Liver (tissue), 9 donors: Measurements from ENCODE around the gene HDAC9. TPM values are rescaled to one million over a fixed set of nuclear protein-coding genes. Genes with fewer than 3 reads are reported as not detected.
"Not testable (repeated sequence)": the region's sequence is repeated elsewhere in the genome, so short reads cannot be mapped to it uniquely, and the experiment has no call there.

Experiments used
- DNase-seq: peaks from one replicate; pipeline ENCODE4 v3.0.0-alpha.2; 2017; ENCODE audit warnings: low spot score
- H3K27ac ChIP-seq, 2 donors: one replicate each; pipeline ENCODE4 v1.7.0; 2013; ENCODE audit warnings: inconsistent platforms in 2 of 2, low read length in 2 of 2, control low read depth in 1 of 2, low read depth in 1 of 2, mild to moderate bottlenecking in 1 of 2
- H3K27me3 ChIP-seq, 4 donors: one replicate each; pipeline versions ENCODE4 v1.6.1 to v1.7.0; 2013; ENCODE audit warnings: low read length in 3 of 4, inconsistent platforms in 1 of 4, mild to moderate bottlenecking in 1 of 4, moderate library complexity in 1 of 4; ENCODE audit not compliant: control insufficient read depth in 4 of 4, insufficient read depth in 4 of 4
- H3K36me3 ChIP-seq, 4 donors: one replicate each; pipeline versions ENCODE4 v1.6.1 to v1.7.0; 2013; ENCODE audit warnings: low read length in 3 of 4, mild to moderate bottlenecking in 3 of 4, low read depth in 1 of 4, moderate library complexity in 1 of 4; ENCODE audit not compliant: control insufficient read depth in 4 of 4, insufficient read depth in 3 of 4
- H3K4me1 ChIP-seq, 4 donors: one replicate each; pipeline versions ENCODE4 v1.6.1 to v1.7.0; 2013; ENCODE audit warnings: low read length in 3 of 4, mild to moderate bottlenecking in 3 of 4, moderate library complexity in 1 of 4; ENCODE audit not compliant: control insufficient read depth in 4 of 4, insufficient read depth in 4 of 4
- H3K4me3 ChIP-seq, 3 donors: one replicate each; pipeline versions ENCODE4 v1.6.1 to v1.7.0; 2013; ENCODE audit warnings: low read length in 3 of 3, control low read depth in 1 of 3, low read depth in 1 of 3, mild to moderate bottlenecking in 1 of 3
- H3K9ac ChIP-seq, 2 donors: one replicate each; pipeline ENCODE4 v1.7.0; 2013; ENCODE audit warnings: low read length in 2 of 2, mild to moderate bottlenecking in 2 of 2, moderate library complexity in 2 of 2, control low read depth in 1 of 2, low read depth in 1 of 2
- H3K9me3 ChIP-seq, 4 donors: one replicate each; pipeline versions ENCODE4 v1.6.1 to v1.7.0; 2013; ENCODE audit warnings: low read length in 3 of 4; ENCODE audit not compliant: control insufficient read depth in 4 of 4
- EGR1 ChIP-seq, 2 donors: IDR thresholded peaks; 2 replicates each; pipeline ENCODE4 v1.6.1; 2016 to 2018; ENCODE audit warnings: antibody characterized with exemption in 2 of 2, low read depth in 2 of 2
- FOXA1 ChIP-seq: IDR thresholded peaks from 2 replicates; pipeline ENCODE4 v1.6.1; 2016; ENCODE audit warnings: antibody characterized with exemption
- GABPA ChIP-seq, 2 donors: IDR thresholded peaks in 1 of 2; conservative IDR thresholded peaks in 1 of 2; 2 replicates each; pipeline ENCODE4 v1.6.1; 2016; ENCODE audit warnings: antibody characterized with exemption in 2 of 2, mild to moderate bottlenecking in 1 of 2, moderate library complexity in 1 of 2
- HNF4A ChIP-seq, 2 donors: conservative IDR thresholded peaks; 2 replicates each; pipeline ENCODE4 v1.6.1; 2016; ENCODE audit warnings: antibody characterized with exemption in 2 of 2, mild to moderate bottlenecking in 2 of 2
- HNF4G ChIP-seq: IDR thresholded peaks from 2 replicates; pipeline ENCODE4 v1.6.1; 2016; ENCODE audit warnings: antibody characterized with exemption
- JUND ChIP-seq, 2 donors: IDR thresholded peaks; 2 replicates each; pipeline ENCODE4 v1.6.1; 2016; ENCODE audit warnings: antibody characterized with exemption in 2 of 2
- MAX ChIP-seq: IDR thresholded peaks from 2 replicates; pipeline ENCODE4 v1.6.1; 2016; ENCODE audit warnings: antibody characterized with exemption
- NR2F2 ChIP-seq: IDR thresholded peaks from 2 replicates; pipeline ENCODE4 v1.6.1; 2016; ENCODE audit warnings: antibody characterized with exemption
- RAD21 ChIP-seq, 2 donors: IDR thresholded peaks; 2 replicates each; pipeline ENCODE4 v1.6.1; 2016; ENCODE audit warnings: antibody characterized with exemption in 2 of 2, mild to moderate bottlenecking in 2 of 2
- REST ChIP-seq: IDR thresholded peaks from 2 replicates; pipeline ENCODE4 v1.6.1; 2016; ENCODE audit warnings: antibody characterized with exemption, mild to moderate bottlenecking
- RXRA ChIP-seq, 2 donors: IDR thresholded peaks; 2 replicates each; pipeline ENCODE4 v1.6.1; 2017 to 2018; ENCODE audit warnings: antibody characterized with exemption in 2 of 2, mild to moderate bottlenecking in 1 of 2
- TAF1 ChIP-seq: conservative IDR thresholded peaks from 2 replicates; pipeline ENCODE4 v1.6.1; 2016; ENCODE audit warnings: antibody characterized with exemption, mild to moderate bottlenecking
- YY1 ChIP-seq: IDR thresholded peaks from 2 replicates; pipeline ENCODE4 v1.6.1; 2016; ENCODE audit warnings: antibody characterized with exemption, mild to moderate bottlenecking
- ZBTB33 ChIP-seq: IDR thresholded peaks from 2 replicates; pipeline ENCODE4 v1.6.1; 2016; ENCODE audit warnings: antibody characterized with exemption
- WGBS: extraction: QIAGEN DNeasy Blood & Tissue Kit; methylation state at CpG from one replicate; pipeline ENCODE4 v1.1.7; 2013; 5-methylcytosine and 5-hydroxymethylcytosine counted together
- polyA plus RNA-seq, 2 donors: library from polyadenylated mRNA; stranded (reverse) in 1 of 2; unstranded in 1 of 2; fragments of 200-250 nt in 1 of 2; fragments of >200 nt in 1 of 2; fragmentation: Nextera tagmentation in 1 of 2; extraction: Ambion mirVana in 1 of 2; gene quantifications; one replicate each; pipeline versions ENCODE4 v1.2.1 to v1.2.3, GENCODE V29; 2013 to 2015
- total RNA-seq, 2 donors: library from RNA; depleted of rRNA; stranded (reverse); fragments of >200 nt; gene quantifications; one replicate each; pipeline ENCODE4 v1.2.3, GENCODE V29; 2014
- TF ChIP-seq, protein P1 (sequence below): IDR thresholded peaks from 2 replicates; pipeline ENCODE4 v1.6.1; 2016; ENCODE audit warnings: antibody characterized with exemption
- donor health status: healthy.
- donor health status: healthy.
- donor health status: healthy.
- donor health status: healthy.
- donor health status: healthy.

The HDAC9 gene
- total and polyA plus RNA-seq, 4 donors, result 1.0 to 10.1 (median 2.3) TPM

DNA sequence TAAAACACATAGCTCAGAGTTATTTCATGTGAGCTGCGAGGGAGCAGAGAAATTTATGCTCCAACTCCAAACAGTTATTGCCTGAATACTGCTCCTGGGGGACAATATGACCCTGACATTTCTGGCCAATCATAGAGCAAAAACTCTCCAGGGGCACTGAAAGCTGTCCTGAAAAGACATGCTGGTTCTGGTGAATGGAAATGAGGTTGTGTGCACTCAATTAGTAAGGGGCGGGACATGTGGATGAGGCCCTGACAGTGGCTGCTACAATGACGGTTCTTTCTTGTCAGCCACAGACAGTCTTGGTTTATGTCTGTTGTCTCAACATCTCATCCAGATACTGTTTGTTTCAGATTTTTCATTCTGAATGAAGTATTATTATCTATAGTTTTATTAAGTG is 470.1 kb downstream of the HDAC9 start:
- 68% methylated on average over 3 of the region's 3 CpGs for WGBS
- DNase-seq, result no peak
- Histone ChIP-seq H3K4me3 (no peak overlapping the region), H3K4me1 (no peaks in the 10 kb centered on the region), H3K9ac (no peak overlapping the region), H3K36me3 (no peaks in the 10 kb centered on the region), H3K27me3 (no peaks in the 10 kb centered on the region), H3K9me3 (no peaks in the 10 kb centered on the region), H3K27ac (no peak overlapping the region)
- TF ChIP-seq EGR1 (IDR thresholded peaks at IDR 0.05; ENCODE audit: low read depth in 2 of 2) (no peak), YY1 (no peak), JUND (IDR thresholded peaks at IDR 0.05) (no peak), HNF4A (conservative IDR thresholded peaks at IDR 0.05) (no peak), HNF4G (no peak), FOXA1 (no peak), GABPA (IDR thresholded peaks at IDR 0.05 in 1 of 2, conservative IDR thresholded peaks at IDR 0.05 in 1 of 2) (no peak), REST (no peak)
- TF ChIP-seq, protein P1, sequence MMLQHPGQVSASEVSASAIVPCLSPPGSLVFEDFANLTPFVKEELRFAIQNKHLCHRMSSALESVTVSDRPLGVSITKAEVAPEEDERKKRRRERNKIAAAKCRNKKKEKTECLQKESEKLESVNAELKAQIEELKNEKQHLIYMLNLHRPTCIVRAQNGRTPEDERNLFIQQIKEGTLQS, result no peak

DNA sequence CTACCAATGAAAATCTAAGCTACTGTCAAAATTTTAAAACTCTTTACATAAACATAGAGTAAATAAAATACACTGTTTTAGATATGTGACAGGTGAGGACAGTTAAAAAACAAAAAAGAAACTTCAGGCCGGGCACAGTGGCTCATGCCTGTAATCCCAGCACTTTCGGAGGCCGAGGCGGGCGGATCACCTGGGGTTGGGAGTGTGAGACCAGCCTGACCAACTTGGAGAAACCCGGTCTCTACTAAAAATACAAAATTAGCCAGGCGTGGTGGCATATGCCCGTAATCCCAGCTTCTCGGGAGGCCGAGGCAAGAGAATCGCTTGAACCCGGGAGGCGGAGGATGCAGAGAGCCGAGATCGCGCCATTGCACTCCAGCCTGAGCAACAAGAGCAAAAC is 472.2 kb downstream of the HDAC9 start:
- H3K4me3 ChIP-seq, H3K9me3 ChIP-seq, H3K27me3 ChIP-seq, DNase-seq, H3K36me3 ChIP-seq, H3K9ac ChIP-seq, H3K27ac ChIP-seq, H3K4me1 ChIP-seq: not testable (repeated sequence)
- 84% methylated on average over 16 of the region's 16 CpGs for WGBS

DNA sequence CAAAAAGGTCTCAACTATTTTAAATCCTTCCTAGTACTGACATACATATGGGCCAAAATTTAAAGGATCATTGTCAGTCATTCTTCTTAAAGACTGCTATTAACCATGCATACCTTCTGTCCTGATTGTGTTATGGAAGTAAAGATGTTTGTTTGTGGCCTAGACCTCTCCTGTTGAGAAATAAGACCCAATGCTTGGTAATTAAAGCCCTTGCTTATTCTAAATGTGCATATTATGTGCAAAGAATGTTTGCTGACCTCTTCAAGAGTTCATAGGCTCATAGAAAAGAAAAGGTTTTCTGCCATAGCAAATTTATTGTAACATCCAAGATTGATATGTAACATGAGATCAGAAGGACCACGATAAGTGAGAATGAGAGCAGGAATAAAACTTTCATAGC is 476.3 kb downstream of the HDAC9 start:
- H3K9me3 ChIP-seq, result no peaks in the 10 kb centered on the region
- no peaks in the 10 kb centered on the region for H3K27me3 ChIP-seq
- no peak overlapping the region for H3K9ac ChIP-seq
- no peak overlapping the region for H3K4me3 ChIP-seq
- no peak for DNase-seq
- TF ChIP-seq YY1 (no peak), NR2F2 (no peak)
- WGBS, result 77% methylated on average over 1 of the region's 1 CpG
- no peaks in the 10 kb centered on the region for H3K36me3 ChIP-seq
- no peak overlapping the region for H3K27ac ChIP-seq
- no peaks in the 10 kb centered on the region for H3K4me1 ChIP-seq

GRCh38 chr7:18974803-18975202 is 479.3 kb downstream of the HDAC9 start:
- Histone ChIP-seq H3K9me3 (no peaks in the 10 kb centered on the region), H3K27ac (no peak overlapping the region), H3K4me1 (no peaks in the 10 kb centered on the region), H3K9ac (no peak overlapping the region), H3K4me3 (no peak overlapping the region), H3K36me3 (no peaks in the 10 kb centered on the region), H3K27me3 (no peaks in the 10 kb centered on the region)
- WGBS, result 47% methylated on average over 1 of the region's 1 CpG
- no peak for DNase-seq
- no peak for TF ChIP-seq GABPA (IDR thresholded peaks at IDR 0.05 in 1 of 2, conservative IDR thresholded peaks at IDR 0.05 in 1 of 2)
- TF ChIP-seq RAD21 (IDR thresholded peaks at IDR 0.05), result no peak
- no peak for TF ChIP-seq TAF1
- TF ChIP-seq MAX, result no peak
- TF ChIP-seq RXRA (IDR thresholded peaks at IDR 0.05), result no peak
- TF ChIP-seq HNF4G, result no peak
- no peak for TF ChIP-seq ZBTB33
- TF ChIP-seq, protein P1, result no peak
